ENCODE data around the gene TTF2.
"Not testable (repeated sequence)": the region's sequence is repeated elsewhere in the genome, so short reads cannot be mapped to it uniquely, and the experiment has no call there.

Gene TTF2

DNA sequence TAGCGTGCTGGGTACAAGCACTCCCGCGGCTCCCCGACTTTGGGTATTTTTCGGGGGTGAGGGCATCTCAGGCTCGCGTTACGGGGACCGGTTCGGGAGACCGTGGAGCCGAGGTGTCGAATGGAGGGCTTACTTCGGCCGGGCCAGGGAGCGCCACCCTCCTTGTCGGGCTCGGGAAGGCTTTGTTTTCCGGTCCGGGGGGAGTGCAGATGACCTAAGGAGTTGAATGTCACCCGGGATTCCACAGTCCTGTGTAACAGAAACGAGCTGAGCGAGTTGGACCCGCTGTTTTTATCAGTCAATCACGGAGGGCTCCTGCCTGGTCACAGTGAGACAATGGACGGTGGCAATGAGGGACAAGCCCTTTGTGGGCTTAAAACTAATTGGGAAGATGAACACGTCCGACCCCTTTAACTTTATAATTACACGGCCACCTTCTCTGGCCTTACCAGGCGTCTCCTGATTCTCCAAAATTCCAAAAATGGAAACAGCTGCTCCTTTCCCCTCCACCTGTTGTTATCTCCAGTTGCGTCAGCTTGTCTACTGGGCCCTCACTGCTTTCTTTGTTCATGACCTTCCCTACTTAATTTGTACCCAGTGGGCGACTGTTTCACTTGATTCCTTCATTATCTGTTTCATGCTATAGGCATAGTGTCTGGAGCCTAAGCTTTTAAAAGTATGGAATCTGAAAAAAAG, 62.4 kb downstream of the TTF2 start:
- no peak for DNase-seq

- DNase-seq, result no peak
Observed at GRCh38 chr1:117123274-117123673, 63.1 kb downstream of the TTF2 start.

DNA sequence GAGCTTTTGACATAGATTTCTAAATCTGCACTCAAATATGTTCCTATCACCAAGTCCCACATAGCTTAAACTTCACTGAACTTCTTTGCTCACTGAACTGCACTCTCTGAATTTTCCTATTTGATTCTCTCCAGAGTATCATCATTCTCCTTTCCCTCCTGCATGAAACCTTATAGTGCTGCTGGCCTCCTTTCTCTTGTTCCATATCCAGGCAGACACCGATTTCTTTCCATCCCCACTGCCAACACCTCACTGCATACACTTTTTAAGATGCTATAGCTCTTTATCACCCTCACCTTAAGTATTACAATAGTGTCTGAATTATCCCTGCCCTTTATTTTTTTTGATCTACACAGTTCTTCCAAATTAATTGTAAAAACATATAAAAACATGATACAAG, 64.5 kb downstream of the TTF2 start:
- DNase-seq, result no peak

- no peak for DNase-seq
Observed at GRCh38 chr1:117127795-117128194, 67.7 kb downstream of the TTF2 start.

- DNase-seq, result no peak
Observed at GRCh38 chr1:117128323-117129079, 68.4 kb downstream of the TTF2 start.

DNA sequence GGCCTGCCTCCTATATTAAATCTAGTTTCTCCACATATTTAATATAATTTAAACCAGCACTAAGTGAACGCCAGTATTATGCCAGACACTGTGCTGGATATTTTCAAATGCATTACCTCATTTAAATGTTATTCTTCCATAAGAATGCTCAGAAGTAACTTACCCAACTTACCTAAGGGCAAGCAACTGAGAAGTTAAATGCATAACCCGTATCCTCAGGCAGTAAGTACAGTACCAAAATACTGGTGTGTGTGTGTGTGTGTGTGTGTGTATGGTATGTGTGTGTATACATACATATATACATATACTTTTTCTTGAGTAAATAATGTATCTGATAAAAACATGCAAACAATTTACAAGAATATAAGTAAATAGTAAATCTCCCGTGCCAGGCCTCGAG, 70.4 kb downstream of the TTF2 start:
- DNase-seq, result no peak

DNA sequence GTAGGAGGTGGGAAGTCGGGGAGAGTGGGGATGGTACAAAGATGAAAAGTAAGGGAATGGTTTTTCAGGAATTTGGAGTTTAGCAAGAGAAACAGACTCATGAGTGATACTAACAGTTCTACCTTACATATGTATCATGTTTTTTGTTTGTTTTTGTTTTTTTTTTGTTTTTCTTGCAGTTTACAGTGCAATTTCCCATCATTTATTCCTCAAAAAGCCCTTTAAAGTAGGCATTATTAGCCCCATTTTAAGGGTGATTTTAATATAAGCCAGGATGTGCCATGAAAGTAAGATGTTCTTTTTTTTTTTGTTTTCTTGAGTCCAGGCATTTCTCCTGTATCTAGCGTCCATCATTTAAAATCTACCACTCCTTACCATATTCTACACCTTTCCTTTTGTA, 75.2 kb downstream of the TTF2 start:
- no peak for DNase-seq

GRCh38 chr1:117136749-117137148, 76.6 kb downstream of the TTF2 start:
- no peak for DNase-seq

DNA sequence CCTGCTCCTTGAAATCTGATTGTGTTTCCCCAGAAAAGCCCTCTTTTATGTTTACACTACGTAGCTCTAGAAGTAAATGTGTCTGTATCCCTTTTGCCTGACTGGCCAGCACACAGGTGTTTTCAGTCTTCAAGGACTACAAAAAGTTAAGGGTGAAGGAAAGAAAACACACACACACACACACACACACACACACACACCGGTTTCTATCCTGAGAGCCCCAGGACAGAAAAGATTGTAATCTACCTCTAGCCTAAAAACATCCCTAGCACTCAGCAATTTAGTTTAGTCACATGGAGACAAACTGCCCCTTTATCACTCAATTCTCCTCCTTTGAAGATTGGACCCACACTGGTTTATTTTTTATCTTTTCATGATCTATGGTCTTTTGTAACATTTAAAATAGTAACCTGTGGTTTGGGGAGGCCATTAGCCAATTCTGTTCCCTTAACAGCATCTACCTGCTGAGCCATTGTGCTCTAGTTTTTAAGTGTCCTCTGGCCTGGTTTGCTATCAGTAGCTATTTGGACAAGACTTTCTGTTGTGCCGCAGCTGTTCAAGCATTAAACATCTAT, 77.2 kb downstream of the TTF2 start:
- DNase-seq, result no peak

- no peak for DNase-seq
Observed at GRCh38 chr1:117138106-117138505, 78.0 kb downstream of the TTF2 start.

- DNase-seq, result no peak
Observed at GRCh38 chr1:117138561-117138960, 78.4 kb downstream of the TTF2 start.

- DNase-seq, result no peak
Observed at GRCh38 chr1:117142200-117142599, 82.1 kb downstream of the TTF2 start.

DNA sequence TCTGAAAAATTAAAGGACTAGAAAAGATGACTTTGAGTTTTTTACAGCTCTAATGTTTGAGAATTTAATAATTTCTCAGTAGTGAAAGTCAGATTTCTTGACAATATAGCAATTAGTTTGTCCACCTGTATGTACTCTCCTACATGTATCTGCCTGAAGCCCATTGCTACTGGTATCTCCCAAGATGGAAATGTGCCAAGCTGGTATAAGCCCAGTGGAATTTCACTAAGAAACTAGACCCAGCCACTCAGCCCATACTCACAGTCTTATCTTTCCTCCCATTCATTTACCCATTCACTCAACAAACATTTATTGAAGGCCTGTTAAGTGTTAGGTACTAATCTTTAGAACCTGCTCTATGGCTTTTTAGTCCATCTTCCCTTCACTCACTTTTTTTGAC, 83.0 kb downstream of the TTF2 start:
- no peak for DNase-seq

DNA sequence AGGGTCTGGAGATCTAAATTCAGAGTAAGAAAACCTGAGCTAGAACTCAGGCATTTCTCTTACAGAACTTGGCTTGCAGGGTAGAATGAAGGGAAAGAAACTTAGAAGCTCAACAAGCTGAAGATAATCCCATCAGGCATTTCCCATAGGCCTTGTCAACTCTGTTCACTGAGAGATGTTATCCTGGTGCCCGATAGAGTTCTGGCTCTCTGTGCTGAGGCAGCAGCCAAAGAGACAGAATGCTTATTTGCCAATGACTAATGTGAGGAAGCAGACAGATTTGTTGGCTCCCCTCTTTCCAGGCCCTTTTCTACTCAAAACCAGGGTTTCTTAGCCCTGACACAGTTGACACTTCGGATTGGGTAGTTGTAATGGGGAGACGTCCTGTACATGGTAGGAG, 83.7 kb downstream of the TTF2 start:
- DNase-seq, result no peak

DNA sequence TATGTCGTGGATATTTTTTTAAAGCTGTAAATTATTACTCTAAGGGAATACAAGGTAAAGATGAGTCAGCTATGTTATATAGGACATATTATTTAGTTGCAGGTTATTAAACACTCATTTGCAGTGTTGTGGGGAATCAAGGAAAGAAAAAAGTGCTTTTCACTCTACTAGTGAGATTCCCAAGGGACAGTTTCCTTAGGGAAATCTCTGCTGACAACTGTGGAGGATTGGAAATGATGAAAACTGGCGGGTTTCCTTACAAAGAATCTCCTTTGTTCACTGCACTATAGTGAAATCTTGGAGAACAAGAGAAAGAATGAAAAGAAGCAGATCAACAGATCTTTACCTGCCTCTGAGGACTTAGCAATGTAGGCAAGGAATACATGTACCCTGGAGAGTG, 85.9 kb downstream of the TTF2 start:
- no peak for DNase-seq

- DNase-seq, result no peak
Observed at GRCh38 chr1:117146575-117147340, 86.6 kb downstream of the TTF2 start.

- DNase-seq, result no peak
Observed at GRCh38 chr1:117147341-117147831, 87.3 kb downstream of the TTF2 start.

GRCh38 chr1:117147856-117148588, 87.9 kb downstream of the TTF2 start:
- DNase-seq, result no peak

DNA sequence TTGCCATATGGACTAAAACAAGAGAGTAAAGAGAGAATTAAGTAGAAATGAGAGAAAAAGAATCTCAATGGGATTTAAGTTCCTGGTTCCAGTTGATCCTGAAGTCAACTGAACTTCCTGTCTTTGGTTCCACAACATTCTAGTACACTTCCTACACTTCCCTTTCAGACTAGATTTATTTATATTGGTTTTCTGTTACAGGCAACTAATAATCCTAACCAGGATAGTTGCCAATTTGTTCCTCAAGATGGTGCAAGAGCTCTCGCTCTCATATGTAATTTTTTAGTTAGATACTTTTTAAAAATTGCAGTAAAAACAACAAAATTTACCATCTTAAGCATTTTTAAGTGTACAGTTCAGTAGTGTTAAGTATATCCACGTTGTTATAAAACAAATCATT, 90.2 kb downstream of the TTF2 start:
- no peak for DNase-seq

DNA sequence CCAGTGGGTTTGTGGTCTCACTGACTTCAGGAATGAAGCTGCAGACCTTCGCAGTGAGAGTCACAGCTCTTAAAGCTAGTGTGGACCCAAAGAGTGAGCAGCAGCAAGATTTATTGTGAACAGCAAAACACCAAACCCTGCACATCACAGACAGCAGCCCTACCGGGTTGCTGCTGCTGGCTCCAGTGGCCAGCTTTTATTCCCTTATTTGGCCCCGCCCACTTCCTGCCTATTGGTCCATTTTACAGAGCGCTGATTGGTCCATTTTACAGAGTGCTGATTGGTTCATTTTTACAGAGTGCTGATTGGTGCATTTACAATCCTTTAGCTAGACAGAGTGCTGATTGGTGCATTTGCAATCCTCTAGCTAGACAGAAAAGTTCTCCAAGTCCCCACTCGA, 91.2 kb downstream of the TTF2 start:
- DNase-seq, result not testable (repeated sequence)
